Neural crest cell (in vitro differentiated cells): ENCODE measurements around the gene EYS. TPM values are rescaled to one million over a fixed set of nuclear protein-coding genes. Genes with fewer than 3 reads are reported as not detected.
A peak's percentile ranks its signal among the peaks of the same experiment; 100 is the strongest.

Source experiments
- DNase-seq: peaks from one replicate; pipeline ENCODE4 v3.0.0; 2021; ENCODE audit warnings: low read depth, mixed read lengths, low spot score
- H3K27ac Mint-ChIP-seq: one replicate; pipeline ENCODE4 v1.8.0; 2021; ENCODE audit warnings: mild to moderate bottlenecking, mixed read lengths; ENCODE audit not compliant: unreplicated experiment
- H3K27me3 Mint-ChIP-seq: 2 replicates; pipeline ENCODE4 v1.8.0; 2021; ENCODE audit warnings: low read depth, mild to moderate bottlenecking, mixed read lengths
- H3K36me3 Mint-ChIP-seq: 2 replicates; pipeline ENCODE4 v1.8.0; 2021; ENCODE audit warnings: low read depth, mild to moderate bottlenecking, mixed read lengths
- H3K4me1 Mint-ChIP-seq: 2 replicates; pipeline ENCODE4 v1.8.0; 2021; ENCODE audit warnings: mixed read lengths
- H3K4me3 Mint-ChIP-seq: one replicate; pipeline ENCODE4 v1.8.0; 2021; ENCODE audit warnings: mild to moderate bottlenecking, mixed read lengths
- H3K9me3 Mint-ChIP-seq: 2 replicates; pipeline ENCODE4 v1.8.0; 2021; ENCODE audit warnings: mixed read lengths
- total RNA-seq: library from RNA; stranded (reverse); gene quantifications from 2 replicates; pipeline ENCODE4 v1.2.1, GENCODE V29; 2021
- TF ChIP-seq, protein P1 (sequence below): fragments of 200-600 bp; sonication (generic); conservative IDR thresholded peaks from 2 replicates; pipeline ENCODE4 v1.5.0; 2021; ENCODE audit warnings: antibody characterized with exemption, mild to moderate bottlenecking

The EYS gene
- total RNA-seq, 1 donor from 2014 or later: 0.40 TPM

- no peak for DNase-seq
- H3K9me3 Mint-ChIP-seq: no peaks in the 10 kb centered on the region
- H3K27ac Mint-ChIP-seq: no peak overlapping the region
- no peaks in the 10 kb centered on the region for H3K27me3 Mint-ChIP-seq
- TF ChIP-seq, protein P1, sequence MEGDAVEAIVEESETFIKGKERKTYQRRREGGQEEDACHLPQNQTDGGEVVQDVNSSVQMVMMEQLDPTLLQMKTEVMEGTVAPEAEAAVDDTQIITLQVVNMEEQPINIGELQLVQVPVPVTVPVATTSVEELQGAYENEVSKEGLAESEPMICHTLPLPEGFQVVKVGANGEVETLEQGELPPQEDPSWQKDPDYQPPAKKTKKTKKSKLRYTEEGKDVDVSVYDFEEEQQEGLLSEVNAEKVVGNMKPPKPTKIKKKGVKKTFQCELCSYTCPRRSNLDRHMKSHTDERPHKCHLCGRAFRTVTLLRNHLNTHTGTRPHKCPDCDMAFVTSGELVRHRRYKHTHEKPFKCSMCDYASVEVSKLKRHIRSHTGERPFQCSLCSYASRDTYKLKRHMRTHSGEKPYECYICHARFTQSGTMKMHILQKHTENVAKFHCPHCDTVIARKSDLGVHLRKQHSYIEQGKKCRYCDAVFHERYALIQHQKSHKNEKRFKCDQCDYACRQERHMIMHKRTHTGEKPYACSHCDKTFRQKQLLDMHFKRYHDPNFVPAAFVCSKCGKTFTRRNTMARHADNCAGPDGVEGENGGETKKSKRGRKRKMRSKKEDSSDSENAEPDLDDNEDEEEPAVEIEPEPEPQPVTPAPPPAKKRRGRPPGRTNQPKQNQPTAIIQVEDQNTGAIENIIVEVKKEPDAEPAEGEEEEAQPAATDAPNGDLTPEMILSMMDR: no peak
- H3K4me3 Mint-ChIP-seq: no peak overlapping the region
- no peaks in the 10 kb centered on the region for H3K4me1 Mint-ChIP-seq
- no peaks in the 10 kb centered on the region for H3K36me3 Mint-ChIP-seq
Observed at GRCh38 chr6:63919556-63920110, 1787.4 kb downstream of the EYS start.

DNA sequence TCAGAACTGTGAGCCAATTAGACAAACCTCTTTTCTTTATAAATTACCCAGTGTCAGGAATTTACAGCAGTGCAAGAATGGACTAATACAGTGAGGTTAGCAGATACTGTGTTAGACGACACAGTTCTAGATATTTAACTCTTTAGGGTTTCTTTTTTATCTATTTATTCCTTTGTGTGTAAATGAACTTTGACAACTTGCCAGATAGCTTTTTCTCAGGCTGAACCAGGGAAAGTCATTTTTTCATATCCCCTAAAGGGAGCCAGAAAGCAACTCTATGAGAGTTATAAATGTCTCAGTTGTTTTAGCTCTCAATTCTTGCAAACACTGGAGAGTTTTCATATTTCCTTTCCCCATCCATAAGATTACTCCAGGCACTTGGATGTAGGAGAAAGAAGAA, 1794.1 kb downstream of the EYS start:
- H3K9me3 Mint-ChIP-seq: peaks cover 4% of the 10 kb centered on the region
- no peaks in the 10 kb centered on the region for H3K27me3 Mint-ChIP-seq
- no peak overlapping the region for H3K4me3 Mint-ChIP-seq
- no peaks in the 10 kb centered on the region for H3K4me1 Mint-ChIP-seq
- no peaks in the 10 kb centered on the region for H3K36me3 Mint-ChIP-seq
- TF ChIP-seq, protein P1: no peak
- no peak overlapping the region for H3K27ac Mint-ChIP-seq
- no peak for DNase-seq

GRCh38 chr6:63910863-63911551, 1796.0 kb downstream of the EYS start:
- DNase-seq: no peak
- H3K9me3 Mint-ChIP-seq: peaks cover 4% of the 10 kb centered on the region
- no peaks in the 10 kb centered on the region for H3K36me3 Mint-ChIP-seq
- H3K4me3 Mint-ChIP-seq: no peak overlapping the region
- no peak overlapping the region for H3K27ac Mint-ChIP-seq
- no peaks in the 10 kb centered on the region for H3K27me3 Mint-ChIP-seq
- TF ChIP-seq, protein P1: no peak
- no peaks in the 10 kb centered on the region for H3K4me1 Mint-ChIP-seq

GRCh38 chr6:63904650-63905248, 1802.3 kb downstream of the EYS start:
- TF ChIP-seq, protein P1: no peak
- H3K4me3 Mint-ChIP-seq: no peak overlapping the region
- no peaks in the 10 kb centered on the region for H3K36me3 Mint-ChIP-seq
- no peaks in the 10 kb centered on the region for H3K27me3 Mint-ChIP-seq
- no peaks in the 10 kb centered on the region for H3K9me3 Mint-ChIP-seq
- no peak for DNase-seq
- H3K27ac Mint-ChIP-seq: peak overlapping the region; percentile 31
- H3K4me1 Mint-ChIP-seq: no peaks in the 10 kb centered on the region

- H3K36me3 Mint-ChIP-seq: no peaks in the 10 kb centered on the region
- no peaks in the 10 kb centered on the region for H3K27me3 Mint-ChIP-seq
- no peaks in the 10 kb centered on the region for H3K9me3 Mint-ChIP-seq
- H3K27ac Mint-ChIP-seq: no peak overlapping the region
- DNase-seq: no peak
- no peaks in the 10 kb centered on the region for H3K4me1 Mint-ChIP-seq
- TF ChIP-seq, protein P1: no peak
- H3K4me3 Mint-ChIP-seq: no peak overlapping the region
Observed at GRCh38 chr6:63899550-63899949, 1807.5 kb downstream of the EYS start.
